Endothelial cell of umbilical vein (primary cell): Measurements from ENCODE around the gene RASA4. TPM values are rescaled to one million over a fixed set of nuclear protein-coding genes. Genes with fewer than 3 reads are reported as not detected.
"Not testable (repeated sequence)": the region's sequence is repeated elsewhere in the genome, so short reads cannot be mapped to it uniquely, and the experiment has no call there.

Experiments
- BruUV-seq: library from RNA; stranded (reverse); fragments of 400-500 nt; replicated peaks from 2 replicates; lab custom pipeline; 2021; lab: Mats Ljungman, UMichigan
- CTCF ChIA-PET: fragments of 300-600, 350-600 bp; sonication (Branson Sonifier 250); formaldehyde crosslinking; loops from one replicate; lab custom pipeline; 2021; ENCODE audit warnings: antibody characterized with exemption, inconsistent platforms; lab: Charles Lee
- POLR2A ChIA-PET: fragments of 300-600, 350-600 bp; sonication (Branson Sonifier 250); formaldehyde crosslinking; loops from one replicate; lab custom pipeline; 2021; ENCODE audit warnings: antibody characterized with exemption, inconsistent platforms; lab: Charles Lee
- DNase-seq: peaks from one replicate; pipeline ENCODE4 v3.0.0-alpha.2; 2011; ENCODE audit warnings: low read depth, low spot score
- FAIRE-seq: peaks from 2 replicates; lab custom pipeline; 2011; peaks lifted over from hg19 to GRCh38; lab: Jason Lieb, UNC
- H2AFZ ChIP-seq: 2 replicates; pipeline ENCODE4 v1.6.0; 2012; ENCODE audit warnings: low read depth, low read length, control low read depth, inconsistent platforms
- H3K27ac ChIP-seq: 2 replicates; pipeline ENCODE4 v1.5.1; 2011; ENCODE audit warnings: low read depth, mild to moderate bottlenecking, control low read depth, low read length, moderate library complexity; ENCODE audit not compliant: insufficient read depth
- H3K27me3 ChIP-seq, 2 experiments: 2 replicates each; pipeline versions ENCODE4 v1.6.0 to v1.6.1; 2011; ENCODE audit warnings: low read length in 2 of 2, mixed read lengths in 1 of 2; ENCODE audit not compliant: control insufficient read depth in 2 of 2, insufficient read depth in 2 of 2
- H3K36me3 ChIP-seq, 2 experiments: 2 replicates in 1 of 2; 3 replicates in 1 of 2; pipeline ENCODE4 v1.5.1; 2011; ENCODE audit warnings: low read length in 2 of 2, mild to moderate bottlenecking in 1 of 2, moderate library complexity in 1 of 2; ENCODE audit not compliant: control insufficient read depth in 2 of 2, insufficient read depth in 2 of 2; ENCODE audit errors: extremely low read depth in 1 of 2
- H3K4me1 ChIP-seq: 3 replicates; pipeline ENCODE4 v1.5.1; 2011; ENCODE audit warnings: mild to moderate bottlenecking, low read length; ENCODE audit not compliant: control insufficient read depth, insufficient read depth; ENCODE audit errors: extremely low read depth
- H3K4me2 ChIP-seq: 2 replicates; pipeline ENCODE4 v1.6.1; 2011; ENCODE audit warnings: low read length, control low read depth, mixed read lengths; ENCODE audit not compliant: insufficient read depth
- H3K4me3 ChIP-seq, 3 experiments: fragments of 200-600 bp in 1 of 3; sonication (generic), shearing (Covaris generic) in 1 of 3; replicated peaks in 1 of 3; 2 replicates each; pipeline ENCODE4 v1.5.1; 2011 to 2016; ENCODE audit warnings: control low read depth in 3 of 3, low read length in 3 of 3, mild to moderate bottlenecking in 2 of 3, inconsistent platforms in 1 of 3, low read depth in 1 of 3, moderate library complexity in 1 of 3; ENCODE audit not compliant: insufficient read depth in 1 of 3
- H3K79me2 ChIP-seq: 2 replicates; pipeline ENCODE4 v1.6.0; 2012; ENCODE audit warnings: low read length, inconsistent platforms; ENCODE audit not compliant: control insufficient read depth, insufficient read depth
- H3K9ac ChIP-seq: replicated peaks from 2 replicates; pipeline ENCODE3; 2011; ENCODE audit warnings: low read length, control low read depth; ENCODE audit not compliant: insufficient read depth; ENCODE audit errors: extremely low read depth
- H3K9me1 ChIP-seq: replicated peaks from 3 replicates; pipeline ENCODE4 v1.6.0; 2011; ENCODE audit warnings: mild to moderate bottlenecking, low read length; ENCODE audit not compliant: control insufficient read depth, insufficient read depth; ENCODE audit errors: extremely low read depth
- H3K9me3 ChIP-seq: replicated peaks from 2 replicates; pipeline ENCODE4 v1.5.1; 2012; ENCODE audit warnings: low read length, inconsistent platforms; ENCODE audit not compliant: control insufficient read depth, insufficient read depth
- H4K20me1 ChIP-seq: replicated peaks from 2 replicates; pipeline ENCODE3; 2011; ENCODE audit warnings: mild to moderate bottlenecking, low read length; ENCODE audit not compliant: control insufficient read depth, insufficient read depth; ENCODE audit errors: extremely low read depth
- dilution Hi-C: fragments of 300-500 bp; cut with MboI; formaldehyde crosslinking; loops from one replicate; pipeline ENCODE4 v1.15.0; 2019; ENCODE audit warnings: low sequenced_read_pairs; ENCODE audit not compliant: extremely low pct_ligation_motif_present
- intact Hi-C: fragments of 100-400 bp; cut with micrococcal nuclease; formaldehyde crosslinking; loops from one replicate; pipeline ENCODE4 v1.10.0; 2022
- polyA plus RNA-seq, 4 experiments: library from polyadenylated mRNA; depleted of rRNA in 3 of 4; stranded (reverse) in 3 of 4; unstranded in 1 of 4; fragments of >200 nt; gene quantifications; 2 replicates each; pipeline versions ENCODE4 v1.2.1 to v1.2.3, GENCODE V29; 2011 to 2012; ENCODE audit warnings: missing spikeins in 1 of 4
- total RNA-seq: library from RNA; stranded (reverse); gene quantifications from 2 replicates; pipeline ENCODE4 v1.2.3, GENCODE V29; 2021

Gene RASA4
- total and polyA plus RNA-seq, 2 donors (not counting 3 experiments of a cell fraction or from before 2014, with no cell fraction given) = 11.6 to 20.1 TPM

- H2AFZ ChIP-seq, H3K9me1 ChIP-seq, FAIRE-seq, H4K20me1 ChIP-seq, dilution Hi-C loops, H3K9me3 ChIP-seq, H3K9ac ChIP-seq, H3K36me3 ChIP-seq, H3K4me2 ChIP-seq, POLR2A ChIA-PET, H3K27ac ChIP-seq, H3K4me1 ChIP-seq, H3K27me3 ChIP-seq, H3K79me2 ChIP-seq, BruUV-seq, CTCF ChIA-PET, H3K4me3 ChIP-seq, intact Hi-C loops, DNase-seq: not testable (repeated sequence)
Measured at GRCh38 chr7:102577315-102578240, 39.0 kb downstream of the RASA4 start.

DNA sequence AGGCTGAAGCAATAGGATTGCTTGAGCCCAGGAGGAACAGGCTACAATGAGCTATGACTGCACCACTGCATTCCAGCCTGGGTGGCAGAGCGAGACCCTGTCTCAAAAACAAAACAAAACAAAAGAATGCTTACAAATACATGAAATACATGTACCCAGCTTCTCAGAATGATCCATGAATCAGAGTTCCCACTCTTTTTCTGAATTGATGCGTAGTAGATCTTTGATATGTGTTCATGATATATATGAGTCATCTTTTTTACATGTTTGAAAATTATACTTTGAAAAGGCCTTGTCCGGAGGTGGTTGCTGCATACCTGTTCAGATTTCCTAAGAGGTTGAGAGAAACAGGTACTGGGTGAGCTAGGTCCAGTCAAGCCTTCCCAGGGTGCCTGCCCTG lies 40.2 kb downstream of the RASA4 start:
- H3K4me2 ChIP-seq, DNase-seq, intact Hi-C loops, H3K9me1 ChIP-seq, dilution Hi-C loops, H3K79me2 ChIP-seq, H3K4me1 ChIP-seq, H4K20me1 ChIP-seq, H3K4me3 ChIP-seq, H3K27me3 ChIP-seq, H3K36me3 ChIP-seq, H3K27ac ChIP-seq, FAIRE-seq, CTCF ChIA-PET, BruUV-seq, POLR2A ChIA-PET, H3K9ac ChIP-seq, H3K9me3 ChIP-seq, H2AFZ ChIP-seq: not testable (repeated sequence)

- dilution Hi-C loops, H3K9me1 ChIP-seq, H3K27ac ChIP-seq, H3K4me2 ChIP-seq, FAIRE-seq, H3K9me3 ChIP-seq, POLR2A ChIA-PET, H3K9ac ChIP-seq, H3K4me3 ChIP-seq, H3K4me1 ChIP-seq, intact Hi-C loops, CTCF ChIA-PET, H3K79me2 ChIP-seq, H3K27me3 ChIP-seq, H4K20me1 ChIP-seq, H2AFZ ChIP-seq, BruUV-seq, DNase-seq, H3K36me3 ChIP-seq: not testable (repeated sequence)
Measured at GRCh38 chr7:102574607-102575006, 41.9 kb downstream of the RASA4 start.
